Activated CD4-positive, alpha-beta T cell treated with anti-CD3 and anti-CD28 coated beads for 1 hour (primary cell): ENCODE data around the gene TNN.
"Not testable (repeated sequence)": the region's sequence is repeated elsewhere in the genome, so short reads cannot be mapped to it uniquely, and the experiment has no call there.

ENCODE experiments used
- DNase-seq: peaks from one replicate; pipeline ENCODE4 v3.0.0-alpha.2; 2020

TNN gene

GRCh38 chr1:175072099-175072951 lies 4.7 kb downstream of the TNN start:
- DNase-seq = no peak

GRCh38 chr1:175073061-175073460 lies 5.4 kb downstream of the TNN start:
- no peak for DNase-seq

- DNase-seq = no peak
Measured at GRCh38 chr1:175073633-175074032, 6.0 kb downstream of the TNN start.

GRCh38 chr1:175075572-175076568 lies 8.2 kb downstream of the TNN start:
- DNase-seq = no peak

- no peak for DNase-seq
Measured at GRCh38 chr1:175077356-175078030, 9.9 kb downstream of the TNN start.

- no peak for DNase-seq
Measured at GRCh38 chr1:175078629-175079028, 11.0 kb downstream of the TNN start.

GRCh38 chr1:175079338-175079737 lies 11.7 kb downstream of the TNN start:
- DNase-seq = no peak

- DNase-seq = no peak
Measured at GRCh38 chr1:175080030-175080429, 12.4 kb downstream of the TNN start.

- DNase-seq = no peak
Measured at GRCh38 chr1:175081983-175082382, 14.3 kb downstream of the TNN start.

GRCh38 chr1:175088525-175088951 lies 20.9 kb downstream of the TNN start:
- no peak for DNase-seq

- no peak for DNase-seq
Measured at GRCh38 chr1:175089136-175089718, 21.6 kb downstream of the TNN start.

- DNase-seq = no peak
Measured at GRCh38 chr1:175090780-175091179, 23.1 kb downstream of the TNN start.

- DNase-seq = no peak
Measured at GRCh38 chr1:175094626-175095025, 27.0 kb downstream of the TNN start.

- DNase-seq = no peak
Measured at GRCh38 chr1:175095069-175095468, 27.4 kb downstream of the TNN start.

GRCh38 chr1:175095978-175096607 lies 28.5 kb downstream of the TNN start:
- no peak for DNase-seq

- no peak for DNase-seq
Measured at GRCh38 chr1:175097361-175097760, 29.7 kb downstream of the TNN start.

- DNase-seq = no peak
Measured at GRCh38 chr1:175099916-175100315, 32.3 kb downstream of the TNN start.

GRCh38 chr1:175102166-175102565 lies 34.5 kb downstream of the TNN start:
- not testable (repeated sequence) for DNase-seq

- DNase-seq = not testable (repeated sequence)
Measured at GRCh38 chr1:175106536-175106935, 38.9 kb downstream of the TNN start.

GRCh38 chr1:175108331-175108820 lies 40.7 kb downstream of the TNN start:
- DNase-seq = not testable (repeated sequence)

- no peak for DNase-seq
Measured at GRCh38 chr1:175114996-175115395, 47.4 kb downstream of the TNN start.
